Measurements from ENCODE around the gene ZNF22.

Gene ZNF22

GRCh38 chr10:44988957-44989585 is 11.7 kb upstream of the ZNF22 start:
- Histone ChIP-seq H3K27ac (ENCODE audit: poor library complexity, severe bottlenecking) (no peak overlapping the region), H3K36me3 (ENCODE audit: low read depth) (no peaks in the 10 kb centered on the region), H3K4me3 (ENCODE audit: severe bottlenecking) (no peak overlapping the region), H3K27me3 (ENCODE audit: insufficient read depth, poor library complexity, severe bottlenecking) (no peaks in the 10 kb centered on the region), H3K9me3 (ENCODE audit: severe bottlenecking) (no peaks in the 10 kb centered on the region), H3K4me1 (ENCODE audit: insufficient read depth, poor library complexity, severe bottlenecking) (no peaks in the 10 kb centered on the region)
- no peak for TF ChIP-seq CTCF (IDR thresholded peaks at IDR 0.05; ENCODE audit: poor library complexity, severe bottlenecking)
- DNase-seq (ENCODE audit: low spot score) = no peak
- ATAC-seq (ENCODE audit: low read depth) = no peak

GRCh38 chr10:44989597-44990301 is 11.0 kb upstream of the ZNF22 start:
- Histone ChIP-seq H3K4me1 (ENCODE audit: insufficient read depth, poor library complexity, severe bottlenecking) (no peaks in the 10 kb centered on the region), H3K27me3 (ENCODE audit: insufficient read depth, poor library complexity, severe bottlenecking) (no peaks in the 10 kb centered on the region), H3K4me3 (ENCODE audit: severe bottlenecking) (no peak overlapping the region), H3K27ac (ENCODE audit: poor library complexity, severe bottlenecking) (no peak overlapping the region), H3K36me3 (ENCODE audit: low read depth) (no peaks in the 10 kb centered on the region), H3K9me3 (ENCODE audit: severe bottlenecking) (no peaks in the 10 kb centered on the region)
- DNase-seq (ENCODE audit: low spot score) (no peak), ATAC-seq (ENCODE audit: low read depth) (no peak)
- no peak for TF ChIP-seq CTCF (IDR thresholded peaks at IDR 0.05; ENCODE audit: poor library complexity, severe bottlenecking)

- ATAC-seq (ENCODE audit: low read depth) (no peak), DNase-seq (ENCODE audit: low spot score) (no peak)
- H3K4me3 ChIP-seq (ENCODE audit: severe bottlenecking) = no peak overlapping the region
- no peak overlapping the region for H3K27ac ChIP-seq (ENCODE audit: poor library complexity, severe bottlenecking)
- TF ChIP-seq CTCF (IDR thresholded peaks at IDR 0.05; ENCODE audit: poor library complexity, severe bottlenecking) = no peak
- H3K4me1 ChIP-seq (ENCODE audit: insufficient read depth, poor library complexity, severe bottlenecking) = no peaks in the 10 kb centered on the region
- H3K36me3 ChIP-seq (ENCODE audit: low read depth) = no peaks in the 10 kb centered on the region
- H3K9me3 ChIP-seq (ENCODE audit: severe bottlenecking) = no peaks in the 10 kb centered on the region
- no peaks in the 10 kb centered on the region for H3K27me3 ChIP-seq (ENCODE audit: insufficient read depth, poor library complexity, severe bottlenecking)
Observed at GRCh38 chr10:44990302-44990655, 10.4 kb upstream of the ZNF22 start.

DNA sequence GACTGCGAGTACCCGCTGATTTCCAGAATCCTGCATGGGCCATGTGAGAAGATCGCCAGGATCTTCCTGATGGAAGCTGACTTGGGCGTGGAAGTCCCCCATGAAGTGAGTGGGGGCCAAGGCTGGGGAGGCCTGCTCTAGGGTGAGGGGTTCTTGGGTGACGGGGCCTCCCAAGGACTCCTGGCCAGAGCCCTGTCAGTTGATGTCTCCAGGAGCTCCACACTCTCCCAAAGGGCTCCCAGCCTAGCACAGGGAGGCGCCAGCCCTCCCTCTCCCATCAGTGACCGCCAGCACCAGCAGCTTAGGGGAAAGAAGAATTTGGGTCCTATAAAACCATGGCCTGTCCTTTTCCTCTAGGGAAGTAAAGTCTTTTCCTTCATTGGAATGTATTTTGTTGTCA is 9.8 kb upstream of the ZNF22 start:
- no peaks in the 10 kb centered on the region for H3K27me3 ChIP-seq (ENCODE audit: insufficient read depth, poor library complexity, severe bottlenecking)
- ATAC-seq (ENCODE audit: low read depth) = no peak
- TF ChIP-seq CTCF (IDR thresholded peaks at IDR 0.05; ENCODE audit: poor library complexity, severe bottlenecking) = no peak
- H3K9me3 ChIP-seq (ENCODE audit: severe bottlenecking) = no peaks in the 10 kb centered on the region
- H3K27ac ChIP-seq (ENCODE audit: poor library complexity, severe bottlenecking) = no peak overlapping the region
- no peak overlapping the region for H3K4me3 ChIP-seq (ENCODE audit: severe bottlenecking)
- H3K4me1 ChIP-seq (ENCODE audit: insufficient read depth, poor library complexity, severe bottlenecking) = no peaks in the 10 kb centered on the region
- DNase-seq (ENCODE audit: low spot score) = no peak
- no peaks in the 10 kb centered on the region for H3K36me3 ChIP-seq (ENCODE audit: low read depth)

- H3K4me3 ChIP-seq (ENCODE audit: severe bottlenecking) = no peak overlapping the region
- DNase-seq (ENCODE audit: low spot score) (no peak), ATAC-seq (ENCODE audit: low read depth) (no peak)
- no peak for TF ChIP-seq CTCF (IDR thresholded peaks at IDR 0.05; ENCODE audit: poor library complexity, severe bottlenecking)
- no peaks in the 10 kb centered on the region for H3K27me3 ChIP-seq (ENCODE audit: insufficient read depth, poor library complexity, severe bottlenecking)
- no peaks in the 10 kb centered on the region for H3K36me3 ChIP-seq (ENCODE audit: low read depth)
- no peak overlapping the region for H3K27ac ChIP-seq (ENCODE audit: poor library complexity, severe bottlenecking)
- no peaks in the 10 kb centered on the region for H3K9me3 ChIP-seq (ENCODE audit: severe bottlenecking)
- no peaks in the 10 kb centered on the region for H3K4me1 ChIP-seq (ENCODE audit: insufficient read depth, poor library complexity, severe bottlenecking)
Observed at GRCh38 chr10:44991571-44991970, 9.2 kb upstream of the ZNF22 start.

Measured in RWPE2 (cell line).